GM21528 (cell line): Measurements from ENCODE around the gene IQGAP3.
"Not testable (repeated sequence)": the region's sequence is repeated elsewhere in the genome, so short reads cannot be mapped to it uniquely, and the experiment has no call there.

Experiments
- ATAC-seq: cut with Tn5 transposase; IDR thresholded peaks from one replicate; pipeline ENCODE4 v1.9.1; 2021; ENCODE audit warnings: mild to moderate bottlenecking, moderate library complexity; ENCODE audit not compliant: unreplicated experiment, low FRiP score

IQGAP3 gene

GRCh38 chr1:156578055-156578454 is 5.7 kb upstream of the IQGAP3 start:
- no peak for ATAC-seq

- no peak for ATAC-seq
These were observed 5.2 kb upstream of the IQGAP3 start for GRCh38 chr1:156577550-156577949.

- no peak for ATAC-seq
These were observed 1.8 kb upstream of the IQGAP3 start for GRCh38 chr1:156574039-156574633.

- ATAC-seq = no peak
These were observed 276 bp upstream of the IQGAP3 start for GRCh38 chr1:156572663-156573018.

GRCh38 chr1:156571261-156571852 is 1.0 kb downstream of the IQGAP3 start:
- no peak for ATAC-seq

- no peak for ATAC-seq
These were observed 5.9 kb downstream of the IQGAP3 start for GRCh38 chr1:156566436-156566835.

GRCh38 chr1:156565519-156565918 is 6.8 kb downstream of the IQGAP3 start:
- ATAC-seq = no peak

- ATAC-seq = no peak
These were observed 11.7 kb downstream of the IQGAP3 start for GRCh38 chr1:156560585-156561163.

- no peak for ATAC-seq
These were observed 12.5 kb downstream of the IQGAP3 start for GRCh38 chr1:156559797-156560385.

- ATAC-seq = no peak
These were observed 13.1 kb downstream of the IQGAP3 start for GRCh38 chr1:156559086-156559796.

- no peak for ATAC-seq
These were observed 16.0 kb downstream of the IQGAP3 start for GRCh38 chr1:156556354-156556753.

GRCh38 chr1:156555715-156556114 is 16.6 kb downstream of the IQGAP3 start:
- ATAC-seq = no peak

GRCh38 chr1:156554971-156555370 is 17.4 kb downstream of the IQGAP3 start:
- no peak for ATAC-seq

- ATAC-seq = no peak
These were observed 18.4 kb downstream of the IQGAP3 start for GRCh38 chr1:156553860-156554485.

- not testable (repeated sequence) for ATAC-seq
These were observed 19.4 kb downstream of the IQGAP3 start for GRCh38 chr1:156552937-156553336.

GRCh38 chr1:156552518-156552917 is 19.8 kb downstream of the IQGAP3 start:
- ATAC-seq = no peak

GRCh38 chr1:156551869-156552268 is 20.5 kb downstream of the IQGAP3 start:
- ATAC-seq = no peak

- no peak for ATAC-seq
These were observed 21.2 kb downstream of the IQGAP3 start for GRCh38 chr1:156551066-156551643.

- no peak for ATAC-seq
These were observed 22.0 kb downstream of the IQGAP3 start for GRCh38 chr1:156550346-156550745.

- ATAC-seq = no peak
These were observed 22.5 kb downstream of the IQGAP3 start for GRCh38 chr1:156549831-156550230.
